Left ventricle myocardium superior (tissue), 1 donor: ENCODE data around the gene NUF2. TPM values are rescaled to one million over a fixed set of nuclear protein-coding genes. Genes with fewer than 3 reads are reported as not detected.
"Not testable (repeated sequence)": the region's sequence is repeated elsewhere in the genome, so short reads cannot be mapped to it uniquely, and the experiment has no call there.

ENCODE experiments used
- ATAC-seq: fragments of 200-7000 bp; cut with Tn5 transposase; one replicate; pipeline ENCODE4 v1.9.1; 2020; ENCODE audit warnings: mild to moderate bottlenecking, moderate library complexity
- DNase-seq: peaks from one replicate; pipeline ENCODE4 v3.0.0-alpha.2; 2020
- intact Hi-C: fragments of 100-400 bp; cut with micrococcal nuclease; formaldehyde crosslinking; loops from one replicate; pipeline ENCODE4 v1.11.0; 2022
- long read RNA-seq: library from polyadenylated mRNA; unstranded; transcript quantifications from one replicate; pipeline ENCODE4 v2.0.0, GENCODE V29; 2021
- total RNA-seq: library from RNA; stranded (reverse); fragmentation: NEBNext Ultra II Directional; extraction: Animal tissue kit (Norgen Biotek cat#: 25700); gene quantifications from one replicate; pipeline ENCODE4 v1.2.1, GENCODE V29; 2021
- donor health status: DM: no; HTN: yes; CAD: no; lungs with severe emphysema.

NUF2 gene
- total RNA-seq: 0.77 TPM
- long read RNA-seq: 0 reads

DNA sequence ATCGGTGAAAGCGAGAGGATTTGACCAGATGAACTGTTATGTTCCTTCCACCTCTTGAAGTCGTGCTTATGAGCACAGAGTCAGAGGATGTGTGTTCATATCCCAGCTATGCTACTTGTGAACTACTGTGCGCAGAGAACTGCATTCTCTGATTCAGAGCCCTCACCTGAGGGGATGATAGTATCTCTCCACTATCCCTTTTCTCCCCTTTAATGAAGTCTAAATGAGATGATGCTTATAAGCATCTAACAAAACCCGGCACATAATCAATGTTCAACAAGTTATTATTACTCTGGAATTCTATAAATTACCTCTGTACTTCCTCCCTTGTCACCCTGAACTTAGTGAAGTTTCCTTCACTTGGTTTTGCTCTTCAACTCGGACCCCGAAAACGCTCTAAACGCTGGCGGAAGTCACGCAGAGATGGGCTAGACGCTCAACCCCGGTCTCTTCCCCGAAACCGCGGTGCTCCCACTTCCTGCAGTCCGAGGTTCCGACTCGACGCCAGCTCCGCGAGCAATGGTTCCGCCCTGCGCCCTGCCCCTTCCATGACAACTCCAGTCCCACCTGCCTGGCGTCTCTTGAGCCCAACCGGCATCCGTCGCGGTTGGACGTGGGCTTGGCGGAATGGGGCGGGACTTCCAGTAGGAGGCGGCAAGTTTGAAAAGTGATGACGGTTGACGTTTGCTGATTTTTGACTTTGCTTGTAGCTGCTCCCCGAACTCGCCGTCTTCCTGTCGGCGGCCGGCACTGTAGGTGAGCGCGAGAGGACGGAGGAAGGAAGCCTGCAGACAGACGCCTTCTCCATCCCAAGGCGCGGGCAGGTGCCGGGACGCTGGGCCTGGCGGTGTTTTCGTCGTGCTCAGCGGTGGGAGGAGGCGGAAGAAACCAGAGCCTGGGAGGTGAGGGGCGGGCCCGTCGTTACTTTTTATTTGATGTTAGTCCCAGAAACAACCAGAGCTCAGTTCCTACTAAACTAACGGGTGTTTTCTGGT lies at the start of gene NUF2:
TSS of gene NUF2 (plus strand) at position 644 of the 995 bp plus-strand sequence. CDS start 4,098 bp downstream, outside the sequence.
- ATAC-seq: peak; percentile 100
- intact Hi-C loops: no loop called here
- peak; percentile 97 for DNase-seq

- intact Hi-C loops: no loop called here
- DNase-seq: no peak
- no peak for ATAC-seq
Observed at GRCh38 chr1:163273766-163274441, 47.9 kb upstream of the NUF2 start.

GRCh38 chr1:163275222-163275621 lies 46.5 kb upstream of the NUF2 start:
- ATAC-seq (no peak), DNase-seq (no peak)
- intact Hi-C loops: no loop called here

DNA sequence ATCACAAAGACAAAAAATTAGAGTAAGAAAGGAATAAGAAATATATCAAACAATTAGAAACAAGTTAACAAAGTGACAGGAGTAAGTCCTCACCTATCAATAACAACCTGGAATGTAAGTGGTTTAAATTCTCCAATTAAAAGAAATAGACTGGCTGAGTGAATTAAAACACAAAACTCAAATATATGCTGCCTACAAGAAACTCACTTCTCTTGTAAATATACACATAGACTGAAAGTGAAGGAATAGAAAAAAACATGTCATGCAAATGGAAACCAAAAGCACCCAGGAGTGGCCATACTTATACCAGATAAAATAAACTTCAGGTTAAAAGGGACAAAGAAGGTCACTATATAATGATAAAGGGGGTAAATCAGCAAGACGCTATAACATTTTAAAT lies 43.2 kb upstream of the NUF2 start:
- ATAC-seq (no peak), DNase-seq (no peak)
- intact Hi-C loops: no loop called here

- ATAC-seq, DNase-seq, intact Hi-C loops: not testable (repeated sequence)
Observed at GRCh38 chr1:163284867-163285266, 36.9 kb upstream of the NUF2 start.

GRCh38 chr1:163290025-163290640 lies 31.6 kb upstream of the NUF2 start:
- intact Hi-C loops: no loop called here
- ATAC-seq (no peak), DNase-seq (no peak)

DNA sequence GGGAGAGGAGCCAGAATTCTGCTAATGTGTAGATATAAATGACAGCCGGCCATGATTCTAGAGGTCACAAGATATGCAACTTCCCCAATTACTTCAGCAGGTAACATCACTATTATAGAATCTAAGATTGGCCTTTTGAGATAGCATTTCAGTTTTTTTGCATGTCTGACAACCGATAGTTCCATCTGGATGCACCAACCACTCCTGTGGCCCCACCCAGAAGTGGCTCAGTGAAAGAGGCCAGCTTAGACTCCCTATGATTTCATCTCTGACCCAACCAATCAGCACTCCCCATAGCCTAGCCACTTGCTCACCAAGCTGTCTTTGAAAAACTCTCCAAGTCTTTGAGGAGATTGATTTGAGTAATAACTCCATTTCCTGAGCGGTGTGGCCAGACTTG lies 30.3 kb upstream of the NUF2 start:
- ATAC-seq (no peak), DNase-seq (no peak)
- intact Hi-C loops: no loop called here

- ATAC-seq, intact Hi-C loops, DNase-seq: not testable (repeated sequence)
Observed at GRCh38 chr1:163292153-163292552, 29.6 kb upstream of the NUF2 start.

DNA sequence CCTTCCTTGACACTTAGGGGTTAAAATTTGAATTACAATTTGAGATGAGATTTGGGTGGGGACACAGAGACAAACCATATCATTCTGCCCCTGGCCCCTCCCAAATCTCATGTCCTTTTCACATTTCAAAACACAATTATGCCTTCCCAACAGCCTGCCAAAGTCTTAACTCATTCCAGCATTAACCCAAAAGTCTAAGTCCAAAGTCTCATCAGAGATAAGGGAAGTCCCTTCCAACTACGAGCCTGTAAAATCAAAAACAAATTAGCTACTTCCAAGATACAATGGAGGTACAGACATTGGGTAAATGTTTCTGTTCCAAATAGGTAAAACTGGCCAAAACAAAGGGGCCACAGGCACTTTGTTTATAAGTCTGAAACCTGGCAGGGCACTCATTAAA lies 28.3 kb upstream of the NUF2 start:
- DNase-seq, intact Hi-C loops, ATAC-seq: not testable (repeated sequence)

DNA sequence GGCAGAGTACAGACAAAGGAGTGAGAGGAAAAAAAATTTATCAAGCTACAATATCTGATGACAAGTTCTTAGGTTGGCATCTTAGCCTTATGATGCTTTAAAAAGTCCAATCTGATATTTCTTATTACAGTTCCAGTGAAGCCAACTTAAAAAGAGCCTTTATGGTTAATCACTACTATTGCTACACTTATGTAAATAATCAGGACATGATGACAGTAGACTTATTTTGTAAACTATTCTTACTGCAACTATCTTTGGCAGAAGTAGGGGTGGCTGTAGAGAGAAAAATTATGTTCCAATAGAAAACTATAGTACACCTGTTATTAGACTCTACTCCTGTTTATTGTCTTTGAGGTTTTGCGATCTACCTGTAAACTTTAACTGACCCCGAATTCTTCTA lies 25.8 kb upstream of the NUF2 start:
- no peak for ATAC-seq
- DNase-seq: no peak
- intact Hi-C loops: no loop called here

DNA sequence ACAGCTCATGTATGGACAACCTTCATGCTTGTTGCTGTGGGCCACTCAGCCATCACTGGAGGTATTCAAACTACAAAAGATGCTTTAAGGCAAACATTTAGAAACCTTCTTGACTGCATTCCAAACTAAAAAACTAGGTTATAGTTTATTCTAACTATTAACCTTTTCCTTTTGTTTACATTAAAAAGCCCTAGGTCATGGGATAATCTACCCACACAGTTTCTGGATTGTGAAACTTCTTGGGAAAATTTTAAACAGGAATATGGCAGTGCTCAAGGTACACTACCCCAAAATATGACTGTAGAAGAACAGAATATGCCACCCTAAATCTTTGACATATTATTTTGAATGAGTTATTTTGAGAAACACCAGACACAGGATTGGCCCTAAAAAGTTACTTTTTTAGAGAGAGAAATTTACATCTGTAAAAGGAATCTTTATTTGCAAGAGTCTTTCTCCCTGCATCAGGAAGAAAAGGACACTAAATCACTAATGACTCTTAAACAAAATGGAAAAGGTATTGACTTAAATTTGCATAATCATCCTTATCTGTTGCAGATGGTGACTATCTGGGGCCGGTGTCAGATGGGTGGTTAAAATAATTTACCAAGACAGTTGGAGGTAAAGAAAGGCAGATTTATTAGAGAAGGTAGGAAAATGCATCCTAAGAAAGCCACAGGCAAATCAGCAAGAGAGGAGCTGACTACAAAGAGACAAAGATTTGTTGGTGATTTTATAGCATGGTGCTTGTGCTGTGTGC lies 25.1 kb upstream of the NUF2 start:
- ATAC-seq: no peak
- DNase-seq: no peak
- intact Hi-C loops: no loop called here

GRCh38 chr1:163298365-163298764 lies 23.4 kb upstream of the NUF2 start:
- DNase-seq (no peak), ATAC-seq (no peak)
- intact Hi-C loops: no loop called here

GRCh38 chr1:163300568-163300967 lies 21.2 kb upstream of the NUF2 start:
- DNase-seq: no peak
- intact Hi-C loops: no loop called here
- ATAC-seq: peak; percentile 71

DNA sequence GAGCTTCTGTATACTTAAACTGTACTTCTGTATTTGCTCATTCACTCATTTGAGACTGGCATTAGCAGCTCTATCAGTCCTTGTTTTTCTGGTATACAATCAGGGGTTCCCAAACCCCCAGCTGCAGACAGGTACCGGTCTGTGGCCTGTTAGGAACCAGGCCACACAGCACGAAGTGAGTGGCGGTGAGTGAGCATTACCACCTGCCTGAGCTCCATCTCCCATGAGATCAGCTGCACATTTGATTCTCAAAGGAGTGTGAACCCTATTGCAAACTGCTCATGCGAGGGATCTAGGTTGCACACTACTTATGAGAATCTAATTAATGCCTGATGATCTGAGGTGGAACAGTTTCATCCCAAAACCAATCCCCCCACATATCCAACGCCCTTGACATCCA lies 18.2 kb upstream of the NUF2 start:
- intact Hi-C loops: no loop called here
- ATAC-seq: no peak
- no peak for DNase-seq

- intact Hi-C loops: no loop called here
- ATAC-seq (no peak), DNase-seq (no peak)
Observed at GRCh38 chr1:163305441-163305840, 16.3 kb upstream of the NUF2 start.

- intact Hi-C loops: no loop called here
- ATAC-seq: no peak
Observed at GRCh38 chr1:163307479-163308171, 14.1 kb upstream of the NUF2 start.

DNA sequence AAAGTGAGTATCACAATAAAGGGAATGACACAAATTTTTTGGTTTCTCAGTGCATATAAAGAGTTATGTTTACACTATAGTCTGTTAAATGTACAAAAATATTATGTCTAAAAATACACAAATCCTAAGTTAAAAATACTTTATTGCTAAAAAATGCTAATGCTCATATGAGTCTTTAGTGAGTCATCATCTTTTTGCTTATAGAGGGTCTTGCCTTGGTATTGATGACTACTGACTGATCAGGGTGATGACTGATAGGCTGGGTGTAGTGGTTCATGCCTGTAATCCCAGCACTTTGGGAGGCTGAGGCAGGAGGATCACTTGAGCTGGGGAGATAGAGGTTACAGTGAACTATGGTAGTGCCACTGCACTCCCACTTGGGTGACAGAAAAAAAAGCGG lies 12.9 kb upstream of the NUF2 start:
- DNase-seq (no peak), ATAC-seq (no peak)
- intact Hi-C loops: no loop called here

More at GRCh38 chr1:163307479-163308171, 14.1 kb upstream of the NUF2 start:
- DNase-seq: no peak

- no peak for ATAC-seq
- DNase-seq: no peak
- intact Hi-C loops: loop anchor here (5.0 to 10.0 kb wide), 3 partner anchors 141 to 439 kb away; no protein-coding TSS in a partner anchor
Observed at GRCh38 chr1:163315773-163316374, 5.9 kb upstream of the NUF2 start.
